ENCODE measurements around the gene DAAM1.

The DAAM1 gene

GRCh38 chr14:59267046-59267445, 78.6 kb downstream of the DAAM1 start:
- Histone ChIP-seq H3K9me3 (ENCODE audit: control insufficient read depth in 2 of 2, low read length in 2 of 2) (no peaks in the 10 kb centered on the region), H3K27me3 (ENCODE audit: control insufficient read depth in 2 of 2, insufficient read depth in 2 of 2, low read length in 2 of 2) (no peaks in the 10 kb centered on the region), H3K4me1 (ENCODE audit: control insufficient read depth in 2 of 2, insufficient read depth in 2 of 2, low read length in 2 of 2) (peaks cover 3 to 12% of the 10 kb centered on the region in 2 donors), H3K36me3 (ENCODE audit: control insufficient read depth in 2 of 2, insufficient read depth in 2 of 2, low read length in 2 of 2) (peaks cover 2 to 8% of the 10 kb centered on the region in 2 donors), H3K4me3 (ENCODE audit: low read length in 2 of 2) (no peak overlapping the region), H3K9ac (ENCODE audit: low read depth in 1 of 2, low read length in 2 of 2) (no peak overlapping the region), H3K27ac (ENCODE audit: low read depth in 2 of 2, low read length in 2 of 2) (no peak overlapping the region)

- H3K27me3 ChIP-seq (ENCODE audit: control insufficient read depth in 2 of 2, insufficient read depth in 2 of 2, low read length in 2 of 2) = no peaks in the 10 kb centered on the region
- peaks cover 2 to 8% of the 10 kb centered on the region in 2 donors for H3K36me3 ChIP-seq (ENCODE audit: control insufficient read depth in 2 of 2, insufficient read depth in 2 of 2, low read length in 2 of 2)
- H3K27ac ChIP-seq (ENCODE audit: low read depth in 2 of 2, low read length in 2 of 2) = no peak overlapping the region
- H3K9me3 ChIP-seq (ENCODE audit: control insufficient read depth in 2 of 2, low read length in 2 of 2) = no peaks in the 10 kb centered on the region
- H3K4me1 ChIP-seq (ENCODE audit: control insufficient read depth in 2 of 2, insufficient read depth in 2 of 2, low read length in 2 of 2) = peaks cover 3 to 7% of the 10 kb centered on the region in 2 donors
- H3K9ac ChIP-seq (ENCODE audit: low read depth in 1 of 2, low read length in 2 of 2) = no peak overlapping the region
- no peak overlapping the region for H3K4me3 ChIP-seq (ENCODE audit: low read length in 2 of 2)
Measured at GRCh38 chr14:59268011-59268410, 79.5 kb downstream of the DAAM1 start.

- Histone ChIP-seq H3K9me3 (ENCODE audit: control insufficient read depth in 2 of 2, low read length in 2 of 2) (no peaks in the 10 kb centered on the region), H3K36me3 (ENCODE audit: control insufficient read depth in 2 of 2, insufficient read depth in 2 of 2, low read length in 2 of 2) (peaks cover 2 to 8% of the 10 kb centered on the region in 2 donors), H3K27ac (ENCODE audit: low read depth in 2 of 2, low read length in 2 of 2) (no peak overlapping the region), H3K4me3 (ENCODE audit: low read length in 2 of 2) (no peak overlapping the region), H3K9ac (ENCODE audit: low read depth in 1 of 2, low read length in 2 of 2) (no peak overlapping the region), H3K27me3 (ENCODE audit: control insufficient read depth in 2 of 2, insufficient read depth in 2 of 2, low read length in 2 of 2) (no peaks in the 10 kb centered on the region), H3K4me1 (ENCODE audit: control insufficient read depth in 2 of 2, insufficient read depth in 2 of 2, low read length in 2 of 2) (no peaks in the 10 kb centered on the region)
Measured at GRCh38 chr14:59268858-59269257, 80.4 kb downstream of the DAAM1 start.

DNA sequence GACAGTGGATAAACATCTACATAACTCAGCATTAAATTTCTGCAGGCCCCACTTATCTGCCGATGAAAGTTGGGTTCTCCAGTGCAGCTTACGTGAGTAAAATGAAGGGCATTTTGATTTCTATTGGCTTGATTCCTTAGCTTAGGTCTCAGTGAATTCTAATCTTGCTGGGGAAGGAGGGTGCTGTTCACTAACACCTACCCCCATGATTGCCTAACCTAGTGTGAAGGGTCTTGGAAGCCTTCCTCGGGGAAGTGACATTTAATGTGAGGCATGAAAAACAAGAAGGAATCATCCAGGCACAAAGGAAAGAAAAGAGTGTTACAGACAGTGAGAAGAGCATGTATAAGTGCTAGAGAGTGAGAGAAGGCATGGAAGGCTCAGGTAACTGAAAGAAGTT, 81.0 kb downstream of the DAAM1 start:
- Histone ChIP-seq H3K27ac (ENCODE audit: low read depth in 2 of 2, low read length in 2 of 2) (no peak overlapping the region), H3K27me3 (ENCODE audit: control insufficient read depth in 2 of 2, insufficient read depth in 2 of 2, low read length in 2 of 2) (no peaks in the 10 kb centered on the region), H3K9ac (ENCODE audit: low read depth in 1 of 2, low read length in 2 of 2) (no peak overlapping the region), H3K9me3 (ENCODE audit: control insufficient read depth in 2 of 2, low read length in 2 of 2) (no peaks in the 10 kb centered on the region), H3K36me3 (ENCODE audit: control insufficient read depth in 2 of 2, insufficient read depth in 2 of 2, low read length in 2 of 2) (peaks cover 0 to 8% of the 10 kb centered on the region in 2 donors), H3K4me3 (ENCODE audit: low read length in 2 of 2) (no peak overlapping the region), H3K4me1 (ENCODE audit: control insufficient read depth in 2 of 2, insufficient read depth in 2 of 2, low read length in 2 of 2) (peaks cover under 1 to 2% of the 10 kb centered on the region in 2 donors)

DNA sequence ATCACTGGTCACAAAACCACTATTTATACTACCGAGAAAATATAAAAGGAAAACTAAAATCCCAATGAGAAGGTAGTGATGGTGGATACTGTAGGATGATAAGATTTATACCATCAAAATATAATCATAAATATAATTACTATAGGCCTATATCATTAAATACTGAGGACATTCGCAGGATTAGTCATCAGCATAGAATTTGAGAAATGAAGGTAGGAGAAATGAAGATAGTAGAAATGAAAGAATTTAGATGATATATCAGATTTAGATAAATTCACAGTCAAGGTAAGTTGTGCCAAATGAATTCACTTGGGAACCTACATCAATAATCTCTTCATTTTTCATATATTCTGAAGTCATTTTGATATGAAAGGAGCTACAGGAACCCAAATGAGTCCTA, 82.8 kb downstream of the DAAM1 start:
- peaks cover 0 to 6% of the 10 kb centered on the region in 2 donors for H3K36me3 ChIP-seq (ENCODE audit: control insufficient read depth in 2 of 2, insufficient read depth in 2 of 2, low read length in 2 of 2)
- H3K4me3 ChIP-seq (ENCODE audit: low read length in 2 of 2) = no peak overlapping the region
- no peaks in the 10 kb centered on the region for H3K27me3 ChIP-seq (ENCODE audit: control insufficient read depth in 2 of 2, insufficient read depth in 2 of 2, low read length in 2 of 2)
- no peak overlapping the region for H3K9ac ChIP-seq (ENCODE audit: low read depth in 1 of 2, low read length in 2 of 2)
- H3K4me1 ChIP-seq (ENCODE audit: control insufficient read depth in 2 of 2, insufficient read depth in 2 of 2, low read length in 2 of 2) = peaks cover 6 to 12% of the 10 kb centered on the region in 2 donors
- H3K27ac ChIP-seq (ENCODE audit: low read depth in 2 of 2, low read length in 2 of 2) = no peak overlapping the region
- no peaks in the 10 kb centered on the region for H3K9me3 ChIP-seq (ENCODE audit: control insufficient read depth in 2 of 2, low read length in 2 of 2)

GRCh38 chr14:59271734-59272133, 83.3 kb downstream of the DAAM1 start:
- H3K4me1 ChIP-seq (ENCODE audit: control insufficient read depth in 2 of 2, insufficient read depth in 2 of 2, low read length in 2 of 2) = peaks cover 6 to 12% of the 10 kb centered on the region in 2 donors
- H3K4me3 ChIP-seq (ENCODE audit: low read length in 2 of 2) = no peak overlapping the region
- no peak overlapping the region for H3K9ac ChIP-seq (ENCODE audit: low read depth in 1 of 2, low read length in 2 of 2)
- no peak overlapping the region for H3K27ac ChIP-seq (ENCODE audit: low read depth in 2 of 2, low read length in 2 of 2)
- H3K36me3 ChIP-seq (ENCODE audit: control insufficient read depth in 2 of 2, insufficient read depth in 2 of 2, low read length in 2 of 2) = peaks cover 0 to 6% of the 10 kb centered on the region in 2 donors
- H3K9me3 ChIP-seq (ENCODE audit: control insufficient read depth in 2 of 2, low read length in 2 of 2) = no peaks in the 10 kb centered on the region
- no peaks in the 10 kb centered on the region for H3K27me3 ChIP-seq (ENCODE audit: control insufficient read depth in 2 of 2, insufficient read depth in 2 of 2, low read length in 2 of 2)

DNA sequence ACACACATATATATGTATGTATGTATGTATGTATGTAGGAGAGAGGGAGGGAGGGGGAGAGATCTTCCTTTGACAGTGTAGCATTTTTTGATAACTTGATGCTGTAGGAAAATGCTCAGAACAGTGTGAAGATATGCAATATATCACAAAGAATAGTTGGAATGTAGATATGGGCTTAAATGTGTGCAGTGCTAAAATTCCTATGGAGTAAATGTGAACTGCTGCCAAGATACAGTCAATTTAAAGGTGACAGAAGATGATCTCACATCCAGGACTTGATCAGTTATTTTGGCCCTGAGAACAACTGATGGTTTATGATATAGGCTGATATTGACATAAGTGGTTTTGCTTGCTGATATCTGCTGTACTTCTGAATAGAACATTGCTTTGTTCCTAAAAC, 84.2 kb downstream of the DAAM1 start:
- peaks cover 6 to 12% of the 10 kb centered on the region in 2 donors for H3K4me1 ChIP-seq (ENCODE audit: control insufficient read depth in 2 of 2, insufficient read depth in 2 of 2, low read length in 2 of 2)
- no peak overlapping the region for H3K27ac ChIP-seq (ENCODE audit: low read depth in 2 of 2, low read length in 2 of 2)
- no peaks in the 10 kb centered on the region for H3K27me3 ChIP-seq (ENCODE audit: control insufficient read depth in 2 of 2, insufficient read depth in 2 of 2, low read length in 2 of 2)
- H3K4me3 ChIP-seq (ENCODE audit: low read length in 2 of 2) = no peak overlapping the region
- H3K36me3 ChIP-seq (ENCODE audit: control insufficient read depth in 2 of 2, insufficient read depth in 2 of 2, low read length in 2 of 2) = peaks cover 0 to 6% of the 10 kb centered on the region in 2 donors
- H3K9me3 ChIP-seq (ENCODE audit: control insufficient read depth in 2 of 2, low read length in 2 of 2) = no peaks in the 10 kb centered on the region
- no peak overlapping the region for H3K9ac ChIP-seq (ENCODE audit: low read depth in 1 of 2, low read length in 2 of 2)

DNA sequence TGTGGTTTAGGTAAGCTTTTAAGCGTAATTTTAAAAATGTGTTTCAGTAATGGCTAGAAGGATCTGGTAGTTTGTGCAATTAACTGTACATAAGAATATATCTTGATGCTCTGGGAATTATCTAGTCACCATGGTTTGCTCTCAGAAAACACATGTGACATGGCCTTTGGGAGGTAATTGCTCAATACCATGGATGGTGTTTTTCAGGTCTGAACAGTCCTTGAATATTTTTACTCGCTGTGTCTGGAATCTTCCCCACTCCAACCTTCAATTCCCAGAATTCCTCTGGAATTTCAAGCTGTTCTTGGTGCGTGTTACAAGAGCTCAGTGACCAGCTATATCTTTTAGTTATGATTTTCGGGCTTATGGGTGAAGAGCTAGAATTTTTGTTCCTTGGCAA, 85.3 kb downstream of the DAAM1 start:
- H3K9me3 ChIP-seq (ENCODE audit: control insufficient read depth in 2 of 2, low read length in 2 of 2) = no peaks in the 10 kb centered on the region
- peaks cover 0 to 6% of the 10 kb centered on the region in 2 donors for H3K36me3 ChIP-seq (ENCODE audit: control insufficient read depth in 2 of 2, insufficient read depth in 2 of 2, low read length in 2 of 2)
- no peak overlapping the region for H3K9ac ChIP-seq (ENCODE audit: low read depth in 1 of 2, low read length in 2 of 2)
- no peaks in the 10 kb centered on the region for H3K27me3 ChIP-seq (ENCODE audit: control insufficient read depth in 2 of 2, insufficient read depth in 2 of 2, low read length in 2 of 2)
- H3K4me3 ChIP-seq (ENCODE audit: low read length in 2 of 2) = no peak overlapping the region
- no peak overlapping the region for H3K27ac ChIP-seq (ENCODE audit: low read depth in 2 of 2, low read length in 2 of 2)
- H3K4me1 ChIP-seq (ENCODE audit: control insufficient read depth in 2 of 2, insufficient read depth in 2 of 2, low read length in 2 of 2) = peaks cover 6 to 12% of the 10 kb centered on the region in 2 donors

DNA sequence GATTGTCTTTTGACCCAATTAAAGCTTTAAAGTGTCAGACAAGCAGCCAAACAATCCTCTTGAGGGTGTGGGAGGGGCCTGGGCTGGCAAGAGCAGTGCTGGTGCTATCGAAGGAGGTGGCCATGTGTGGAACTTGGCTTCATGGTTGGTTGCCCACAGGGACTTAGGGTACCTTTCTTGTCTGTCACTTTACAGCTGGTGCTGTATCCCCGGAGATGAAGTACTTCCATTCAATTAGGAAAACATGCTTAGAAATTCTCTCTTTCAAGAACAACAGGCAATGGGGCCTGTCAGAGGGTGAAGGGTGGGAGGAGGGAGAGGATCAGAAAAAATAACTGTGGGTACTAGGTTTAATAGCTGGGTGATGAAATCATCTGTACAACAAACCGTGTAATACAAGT, 86.5 kb downstream of the DAAM1 start:
- Histone ChIP-seq H3K4me1 (ENCODE audit: control insufficient read depth in 2 of 2, insufficient read depth in 2 of 2, low read length in 2 of 2) (peaks cover 6 to 12% of the 10 kb centered on the region in 2 donors), H3K36me3 (ENCODE audit: control insufficient read depth in 2 of 2, insufficient read depth in 2 of 2, low read length in 2 of 2) (no peaks in the 10 kb centered on the region), H3K27ac (ENCODE audit: low read depth in 2 of 2, low read length in 2 of 2) (no peak overlapping the region), H3K27me3 (ENCODE audit: control insufficient read depth in 2 of 2, insufficient read depth in 2 of 2, low read length in 2 of 2) (no peaks in the 10 kb centered on the region), H3K9me3 (ENCODE audit: control insufficient read depth in 2 of 2, low read length in 2 of 2) (no peaks in the 10 kb centered on the region), H3K9ac (ENCODE audit: low read depth in 1 of 2, low read length in 2 of 2) (no peak overlapping the region), H3K4me3 (ENCODE audit: low read length in 2 of 2) (no peak overlapping the region)

DNA sequence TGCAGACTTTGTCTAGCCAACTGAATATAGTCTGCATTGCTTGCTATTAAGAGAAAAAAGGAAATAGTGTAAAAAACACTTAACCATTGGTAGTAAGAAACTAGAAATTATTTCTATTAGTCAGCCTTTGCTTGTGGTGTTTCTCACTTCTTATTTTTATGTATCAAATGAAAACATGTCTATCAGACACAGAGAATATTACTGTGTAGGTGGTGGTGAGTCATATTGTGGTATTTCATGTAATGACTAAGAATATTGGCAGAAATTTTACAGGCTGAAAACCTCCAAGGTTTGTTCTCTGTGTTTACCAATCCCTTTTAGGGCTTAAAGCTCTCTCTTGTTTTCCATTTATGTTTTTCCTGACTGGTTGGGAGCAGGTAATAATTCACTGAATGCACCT, 87.2 kb downstream of the DAAM1 start:
- Histone ChIP-seq H3K27ac (ENCODE audit: low read depth in 2 of 2, low read length in 2 of 2) (no peak overlapping the region), H3K36me3 (ENCODE audit: control insufficient read depth in 2 of 2, insufficient read depth in 2 of 2, low read length in 2 of 2) (no peaks in the 10 kb centered on the region), H3K4me3 (ENCODE audit: low read length in 2 of 2) (no peak overlapping the region), H3K27me3 (ENCODE audit: control insufficient read depth in 2 of 2, insufficient read depth in 2 of 2, low read length in 2 of 2) (no peaks in the 10 kb centered on the region), H3K9ac (ENCODE audit: low read depth in 1 of 2, low read length in 2 of 2) (no peak overlapping the region), H3K9me3 (ENCODE audit: control insufficient read depth in 2 of 2, low read length in 2 of 2) (no peaks in the 10 kb centered on the region), H3K4me1 (ENCODE audit: control insufficient read depth in 2 of 2, insufficient read depth in 2 of 2, low read length in 2 of 2) (peaks cover 6 to 12% of the 10 kb centered on the region in 2 donors)

DNA sequence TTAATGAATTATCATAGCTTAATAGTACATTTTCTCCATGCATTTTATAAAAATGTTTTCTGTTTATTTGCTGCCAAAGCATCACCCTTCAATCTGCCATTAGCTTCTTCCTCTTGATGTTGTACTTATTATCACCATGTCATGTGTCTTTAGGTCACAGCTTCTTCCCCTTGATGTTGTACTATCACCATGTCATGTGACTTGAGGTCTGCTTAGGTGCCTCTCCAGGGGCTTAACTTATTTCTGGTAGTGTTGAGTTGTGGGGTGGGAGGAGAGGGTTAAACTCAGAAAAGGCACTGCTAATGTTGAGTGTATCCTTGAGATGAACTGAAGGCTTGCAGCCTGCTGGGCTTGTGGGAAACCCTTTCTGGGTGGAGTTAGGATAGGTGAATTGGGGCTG, 87.8 kb downstream of the DAAM1 start:
- no peak overlapping the region for H3K4me3 ChIP-seq (ENCODE audit: low read length in 2 of 2)
- H3K27me3 ChIP-seq (ENCODE audit: control insufficient read depth in 2 of 2, insufficient read depth in 2 of 2, low read length in 2 of 2) = no peaks in the 10 kb centered on the region
- H3K36me3 ChIP-seq (ENCODE audit: control insufficient read depth in 2 of 2, insufficient read depth in 2 of 2, low read length in 2 of 2) = no peaks in the 10 kb centered on the region
- no peaks in the 10 kb centered on the region for H3K9me3 ChIP-seq (ENCODE audit: control insufficient read depth in 2 of 2, low read length in 2 of 2)
- no peak overlapping the region for H3K27ac ChIP-seq (ENCODE audit: low read depth in 2 of 2, low read length in 2 of 2)
- no peak overlapping the region for H3K9ac ChIP-seq (ENCODE audit: low read depth in 1 of 2, low read length in 2 of 2)
- peaks cover 6 to 12% of the 10 kb centered on the region in 2 donors for H3K4me1 ChIP-seq (ENCODE audit: control insufficient read depth in 2 of 2, insufficient read depth in 2 of 2, low read length in 2 of 2)

All from mucosa of rectum (tissue), 2 donors.